Activated naive CD8-positive, alpha-beta T cell treated with anti-CD3 and anti-CD28 coated beads, Interleukin-2, amount 50 U/mL, for 24 hours (primary cell): Measurements from ENCODE around the gene TMEM150C.

Experiments used
- ATAC-seq: fragments of 150-1000 bp; cut with Tn5 transposase; one replicate; pipeline ENCODE4 v1.10.0; 2021
- DNase-seq: peaks from one replicate; pipeline ENCODE4 v3.0.0; 2021
- H3K27ac Mint-ChIP-seq: one replicate; pipeline ENCODE4 v1.8.0; 2021; ENCODE audit warnings: mild to moderate bottlenecking, mixed read lengths
- H3K27me3 Mint-ChIP-seq: one replicate; pipeline ENCODE4 v1.8.0; 2021; ENCODE audit warnings: mixed read lengths
- H3K36me3 Mint-ChIP-seq: one replicate; pipeline ENCODE4 v1.8.0; 2021; ENCODE audit warnings: low read depth, mixed read lengths
- H3K4me1 Mint-ChIP-seq: one replicate; pipeline ENCODE4 v1.8.0; 2021; ENCODE audit warnings: mixed read lengths
- H3K4me3 Mint-ChIP-seq: one replicate; pipeline ENCODE4 v1.8.0; 2021; ENCODE audit warnings: mild to moderate bottlenecking, moderate library complexity, mixed read lengths
- H3K9me3 Mint-ChIP-seq: one replicate; pipeline ENCODE4 v1.8.0; 2021; ENCODE audit warnings: mixed read lengths

TMEM150C gene

DNA sequence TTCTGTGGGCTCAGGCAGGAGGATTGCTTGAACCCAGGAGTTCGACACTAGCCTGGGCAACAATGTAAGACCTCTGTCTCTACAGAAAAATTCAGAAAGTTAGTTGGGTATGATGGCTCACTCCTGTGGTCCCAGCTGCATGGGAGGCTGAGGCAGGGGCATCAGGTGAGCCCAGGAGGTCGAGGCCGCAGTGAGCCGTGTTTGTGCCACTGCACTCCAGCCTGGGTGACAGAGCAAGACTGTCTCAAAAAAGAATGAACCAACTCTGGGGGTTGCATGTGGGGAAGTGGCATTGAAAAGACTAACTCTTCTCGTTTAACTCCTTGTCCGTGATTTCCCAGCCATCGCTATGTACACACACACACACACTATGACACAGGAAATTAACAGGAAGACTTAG, 104.5 kb downstream of the TMEM150C start:
- Mint-ChIP-seq H3K27me3 (no peaks in the 10 kb centered on the region), H3K4me1 (peaks cover 6% of the 10 kb centered on the region), H3K4me3 (no peak overlapping the region), H3K36me3 (peaks cover 48% of the 10 kb centered on the region), H3K9me3 (no peaks in the 10 kb centered on the region), H3K27ac (no peak overlapping the region)
- DNase-seq = no peak
- no peak for ATAC-seq

DNA sequence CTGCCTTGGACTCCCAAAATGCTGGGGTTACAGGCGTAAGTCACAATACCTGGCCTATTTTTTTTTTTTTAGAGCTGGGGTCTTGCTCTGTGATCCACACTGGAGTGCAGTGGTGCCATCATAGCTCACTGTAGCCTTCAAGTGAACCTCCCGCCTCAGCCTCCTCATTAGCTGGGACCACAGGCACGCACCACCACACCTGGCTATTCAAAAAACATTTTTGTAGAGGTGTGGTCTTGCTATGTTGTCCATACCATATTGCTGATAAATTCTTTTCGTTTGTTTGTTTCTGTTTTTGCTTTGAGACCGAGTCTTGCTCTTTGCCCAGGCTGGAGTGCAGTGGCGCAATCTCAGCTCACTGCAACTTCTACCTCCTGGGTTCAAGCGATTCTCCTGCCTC, 109.8 kb downstream of the TMEM150C start:
- ATAC-seq (no peak), DNase-seq (no peak)
- peaks cover 27% of the 10 kb centered on the region for H3K4me1 Mint-ChIP-seq
- no peak overlapping the region for H3K27ac Mint-ChIP-seq
- H3K27me3 Mint-ChIP-seq = no peaks in the 10 kb centered on the region
- H3K9me3 Mint-ChIP-seq = no peaks in the 10 kb centered on the region
- H3K4me3 Mint-ChIP-seq = no peak overlapping the region
- peaks cover 56% of the 10 kb centered on the region for H3K36me3 Mint-ChIP-seq

GRCh38 chr4:82450966-82451755, 110.6 kb downstream of the TMEM150C start:
- no peaks in the 10 kb centered on the region for H3K9me3 Mint-ChIP-seq
- ATAC-seq = no peak
- no peak for DNase-seq
- H3K27ac Mint-ChIP-seq = peak overlapping the region; percentile 72
- H3K4me3 Mint-ChIP-seq = no peak overlapping the region
- H3K27me3 Mint-ChIP-seq = no peaks in the 10 kb centered on the region
- H3K4me1 Mint-ChIP-seq = peaks cover 27% of the 10 kb centered on the region
- peaks cover 49% of the 10 kb centered on the region for H3K36me3 Mint-ChIP-seq

DNA sequence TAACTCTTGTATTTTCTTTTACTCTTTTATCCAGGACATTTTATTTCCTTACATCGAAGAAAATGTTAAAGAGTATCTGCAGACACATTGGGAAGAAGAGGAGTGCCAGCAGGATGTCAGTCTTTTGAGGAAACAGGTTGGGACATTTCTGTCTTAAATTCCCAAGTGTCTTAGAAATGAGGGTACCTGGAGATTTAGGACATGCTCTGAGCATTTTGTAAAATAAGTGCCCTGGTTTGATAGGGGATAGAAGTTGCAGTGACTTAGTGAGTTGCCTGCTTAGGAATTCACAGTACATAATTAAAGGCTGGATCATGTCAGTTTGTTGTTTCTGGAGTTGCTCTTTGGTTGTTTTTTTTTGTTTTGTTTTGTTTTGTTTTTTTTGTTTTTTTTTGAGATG, 113.9 kb downstream of the TMEM150C start:
- Mint-ChIP-seq H3K9me3 (no peaks in the 10 kb centered on the region), H3K27ac (peak overlapping the region; percentile 13), H3K4me1 (peaks cover 33% of the 10 kb centered on the region), H3K27me3 (no peaks in the 10 kb centered on the region), H3K4me3 (no peak overlapping the region), H3K36me3 (peaks cover 39% of the 10 kb centered on the region)
- ATAC-seq = no peak
- DNase-seq = no peak

DNA sequence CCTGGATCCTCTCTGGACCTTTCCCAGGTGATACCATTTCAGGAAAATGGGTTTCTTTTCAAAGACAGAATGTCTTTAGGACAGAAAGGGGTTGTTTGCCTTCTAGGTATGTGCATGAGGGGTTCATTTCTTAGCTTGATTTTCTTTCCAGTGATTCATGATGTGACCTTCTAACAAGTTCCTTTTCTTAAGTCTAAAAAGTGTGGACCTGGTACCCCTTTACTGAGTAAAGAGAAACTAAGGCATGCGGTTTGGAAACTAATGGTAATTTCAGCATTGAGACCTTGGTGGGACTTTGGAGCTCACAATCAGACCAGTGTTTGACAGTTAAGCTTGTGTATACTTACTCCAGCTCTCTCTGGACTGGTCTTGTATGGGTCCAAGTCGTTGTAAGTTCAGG, 122.7 kb downstream of the TMEM150C start:
- Mint-ChIP-seq H3K4me3 (peak overlapping the region; percentile 1), H3K27me3 (no peaks in the 10 kb centered on the region), H3K27ac (peak overlapping the region; percentile 68), H3K9me3 (no peaks in the 10 kb centered on the region), H3K36me3 (peaks cover 49% of the 10 kb centered on the region), H3K4me1 (peaks cover 74% of the 10 kb centered on the region)
- peak; percentile 67 for ATAC-seq
- no peak for DNase-seq

GRCh38 chr4:82437285-82438005, 124.3 kb downstream of the TMEM150C start:
- Mint-ChIP-seq H3K27ac (peak overlapping the region; percentile 68), H3K36me3 (peaks cover 57% of the 10 kb centered on the region), H3K4me1 (peaks cover 88% of the 10 kb centered on the region), H3K4me3 (peak overlapping the region; percentile 3), H3K27me3 (no peaks in the 10 kb centered on the region), H3K9me3 (no peaks in the 10 kb centered on the region)
- ATAC-seq = no peak
- DNase-seq = no peak

GRCh38 chr4:82436780-82437179, 125.0 kb downstream of the TMEM150C start:
- Mint-ChIP-seq H3K27me3 (no peaks in the 10 kb centered on the region), H3K36me3 (peaks cover 59% of the 10 kb centered on the region), H3K4me1 (peaks cover 91% of the 10 kb centered on the region), H3K9me3 (no peaks in the 10 kb centered on the region), H3K27ac (peak overlapping the region; percentile 68), H3K4me3 (no peak overlapping the region)
- no peak for DNase-seq
- no peak for ATAC-seq

DNA sequence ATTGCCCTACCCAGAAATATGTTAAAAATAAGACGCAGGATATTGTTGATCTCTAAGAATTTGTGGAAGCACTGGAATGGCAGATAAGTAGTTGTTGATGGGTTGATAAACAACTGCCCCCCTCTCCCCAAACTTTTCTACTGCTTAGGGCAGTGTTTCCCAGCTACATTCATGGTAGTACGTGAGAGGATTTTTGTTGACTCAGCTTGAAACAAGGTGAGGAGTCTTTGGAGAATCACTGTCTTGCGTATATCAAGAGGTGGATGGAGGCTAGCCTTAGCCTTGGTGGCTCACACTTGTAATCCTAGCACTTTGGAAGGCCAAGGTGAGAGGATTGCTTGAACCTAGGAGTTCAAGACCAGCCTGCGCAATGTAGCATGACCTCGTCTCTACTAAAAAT, 125.7 kb downstream of the TMEM150C start:
- DNase-seq (no peak), ATAC-seq (no peak)
- Mint-ChIP-seq H3K36me3 (peaks cover 58% of the 10 kb centered on the region), H3K4me3 (no peak overlapping the region), H3K9me3 (no peaks in the 10 kb centered on the region), H3K27me3 (no peaks in the 10 kb centered on the region), H3K27ac (peak overlapping the region; percentile 8), H3K4me1 (peaks cover 93% of the 10 kb centered on the region)

- no peaks in the 10 kb centered on the region for H3K9me3 Mint-ChIP-seq
- H3K4me1 Mint-ChIP-seq = peaks cover 83% of the 10 kb centered on the region
- no peaks in the 10 kb centered on the region for H3K27me3 Mint-ChIP-seq
- peak overlapping the region; percentile 97 for H3K27ac Mint-ChIP-seq
- ATAC-seq = no peak
- DNase-seq = no peak
- H3K36me3 Mint-ChIP-seq = peaks cover 59% of the 10 kb centered on the region
- H3K4me3 Mint-ChIP-seq = no peak overlapping the region
These were observed 126.8 kb downstream of the TMEM150C start for GRCh38 chr4:82434949-82435348.

- DNase-seq (no peak), ATAC-seq (peak; percentile 63)
- Mint-ChIP-seq H3K27ac (peak overlapping the region; percentile 97), H3K4me3 (peak overlapping the region; percentile 72), H3K9me3 (no peaks in the 10 kb centered on the region), H3K27me3 (peaks cover 2% of the 10 kb centered on the region), H3K36me3 (peaks cover 57% of the 10 kb centered on the region), H3K4me1 (peaks cover 73% of the 10 kb centered on the region)
These were observed 128.0 kb downstream of the TMEM150C start for GRCh38 chr4:82433791-82434190.
